Activated CD4-positive, alpha-beta T cell treated with anti-CD3 and anti-CD28 coated beads for 36 hours (primary cell): Measurements from ENCODE around the gene HOXD8. TPM values are rescaled to one million over a fixed set of nuclear protein-coding genes. Genes with fewer than 3 reads are reported as not detected.

Experiments
- ATAC-seq: fragments of 200-7000 bp; cut with Tn5 transposase; one replicate; pipeline ENCODE4 v1.10.0; 2021; ENCODE audit warnings: mild to moderate bottlenecking, moderate library complexity
- CTCF ChIA-PET: fragments of 350-600 bp; sonication (Branson Sonifier 250); formaldehyde crosslinking; loops from one replicate; lab custom pipeline; 2021; ENCODE audit warnings: antibody characterized with exemption; lab: Charles Lee
- POLR2A ChIA-PET: fragments of 350-600 bp; sonication (Branson Sonifier 250); formaldehyde crosslinking; loops from one replicate; lab custom pipeline; 2021; ENCODE audit warnings: antibody characterized with exemption, inconsistent platforms; lab: Charles Lee
- DNase-seq: peaks from one replicate; pipeline ENCODE4 v3.0.0-alpha.2; 2020
- H3K27ac Mint-ChIP-seq: one replicate; pipeline ENCODE4 v1.8.0; 2021; ENCODE audit warnings: mixed read lengths
- H3K27me3 Mint-ChIP-seq: one replicate; pipeline ENCODE4 v1.8.0; 2021; ENCODE audit warnings: mixed read lengths
- H3K36me3 Mint-ChIP-seq: one replicate; pipeline ENCODE4 v1.8.0; 2021; ENCODE audit warnings: low read depth, mixed read lengths
- H3K4me1 Mint-ChIP-seq: one replicate; pipeline ENCODE4 v1.8.0; 2021; ENCODE audit warnings: mixed read lengths
- H3K4me3 Mint-ChIP-seq: one replicate; pipeline ENCODE4 v1.8.0; 2021; ENCODE audit warnings: mild to moderate bottlenecking, moderate library complexity, mixed read lengths
- H3K9me3 Mint-ChIP-seq: one replicate; pipeline ENCODE4 v1.8.0; 2021; ENCODE audit warnings: low read depth, mixed read lengths
- intact Hi-C, 2 experiments: fragments of 100-400 bp; cut with DNase I in 1 of 2; cut with micrococcal nuclease in 1 of 2; formaldehyde crosslinking; loops; one replicate each; pipeline versions ENCODE4 v1.14.2 to v1.15.1; 2022 to 2024; cut with DNase I, micrococcal nuclease
- total RNA-seq, 2 experiments: library from RNA; stranded (reverse); gene quantifications; one replicate each; pipeline ENCODE4 v1.2.3, GENCODE V29; 2021

The HOXD8 gene
- total RNA-seq, 2 experiments from 2014 or later, result not detected

DNA sequence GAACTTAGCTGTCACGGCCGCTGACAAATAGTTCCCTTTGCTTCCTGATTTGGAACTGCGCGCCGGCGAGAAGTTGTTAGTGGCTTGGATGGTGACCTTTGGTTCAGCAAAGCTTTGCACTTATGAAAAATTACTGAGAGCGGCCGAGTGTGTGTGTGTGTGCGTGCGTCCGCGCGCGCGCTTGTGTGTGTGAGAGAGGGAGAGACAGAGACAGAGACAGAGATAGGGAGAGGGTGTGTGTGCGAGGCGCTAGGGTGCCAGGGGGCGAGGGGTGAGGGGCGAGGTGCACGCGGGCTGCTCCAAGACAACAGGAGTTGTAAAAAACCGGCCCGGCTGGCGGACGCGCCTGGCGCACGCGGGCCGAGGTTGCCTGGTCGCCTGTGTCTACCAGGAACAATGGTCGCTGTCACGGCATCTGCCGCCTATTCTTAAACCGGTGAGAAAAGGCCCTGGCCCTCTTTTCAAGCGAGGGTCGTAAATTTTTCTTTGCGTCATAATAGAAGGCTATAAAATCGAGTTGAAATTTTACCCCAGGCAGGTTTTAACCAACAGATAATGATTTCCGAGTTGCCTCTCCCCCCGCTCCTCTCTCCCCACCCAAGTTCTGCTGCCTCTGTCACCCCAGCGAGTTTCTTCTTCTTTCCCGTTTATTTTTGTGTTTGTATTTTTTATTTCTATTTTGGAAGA lies 28.1 kb downstream of the HOXD8 start:
- POLR2A ChIA-PET, result no interaction called here
- peaks cover 67% of the 10 kb centered on the region for H3K27me3 Mint-ChIP-seq
- H3K36me3 Mint-ChIP-seq, result no peaks in the 10 kb centered on the region
- CTCF ChIA-PET, result no interaction called here
- intact Hi-C loops, result loop anchor here in 1 of 2 experiments (2.0 kb wide), 1 partner anchor 75 kb away; the partner anchor contains the start of gene EVX2
- peak overlapping the region; percentile 32 for H3K4me3 Mint-ChIP-seq
- H3K27ac Mint-ChIP-seq, result no peak overlapping the region
- peak; percentile 39 for DNase-seq
- peaks cover 13% of the 10 kb centered on the region for H3K4me1 Mint-ChIP-seq
- no peaks in the 10 kb centered on the region for H3K9me3 Mint-ChIP-seq
- no peak for ATAC-seq

DNA sequence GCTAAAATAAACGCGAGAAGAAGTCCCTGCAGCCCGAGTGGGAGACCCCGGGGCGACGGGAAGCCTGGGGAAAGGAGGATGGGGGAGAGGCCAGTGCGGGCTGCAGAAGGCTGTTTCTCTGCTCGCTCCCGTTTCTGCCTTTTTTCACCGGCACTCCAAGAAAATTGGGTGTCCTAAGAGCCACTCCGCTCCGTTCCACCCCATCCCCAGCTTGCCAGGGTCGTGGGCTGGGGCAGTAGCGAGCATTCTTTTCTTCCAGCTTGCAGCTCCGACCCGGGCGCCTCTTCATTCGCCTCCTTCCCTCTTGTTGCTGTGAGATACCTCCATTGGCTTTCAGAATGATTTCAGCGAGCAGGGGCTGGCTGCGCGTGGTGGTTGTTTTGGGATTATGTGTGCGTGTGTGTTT lies 28.7 kb downstream of the HOXD8 start:
- H3K36me3 Mint-ChIP-seq, result no peaks in the 10 kb centered on the region
- ATAC-seq (no peak), DNase-seq (no peak)
- H3K9me3 Mint-ChIP-seq, result no peaks in the 10 kb centered on the region
- CTCF ChIA-PET, result interaction anchor here (0.7 kb wide), 1 partner anchor 1280 kb away, joined by 3 read pairs; no protein-coding TSS in a partner anchor
- H3K4me3 Mint-ChIP-seq, result no peak overlapping the region
- no peak overlapping the region for H3K27ac Mint-ChIP-seq
- H3K4me1 Mint-ChIP-seq, result peaks cover 13% of the 10 kb centered on the region
- peaks cover 66% of the 10 kb centered on the region for H3K27me3 Mint-ChIP-seq
- POLR2A ChIA-PET, result no interaction called here
- intact Hi-C loops, result loop anchor here in 1 of 2 experiments (2.0 kb wide), 1 partner anchor 75 kb away; the partner anchor contains the start of gene EVX2

DNA sequence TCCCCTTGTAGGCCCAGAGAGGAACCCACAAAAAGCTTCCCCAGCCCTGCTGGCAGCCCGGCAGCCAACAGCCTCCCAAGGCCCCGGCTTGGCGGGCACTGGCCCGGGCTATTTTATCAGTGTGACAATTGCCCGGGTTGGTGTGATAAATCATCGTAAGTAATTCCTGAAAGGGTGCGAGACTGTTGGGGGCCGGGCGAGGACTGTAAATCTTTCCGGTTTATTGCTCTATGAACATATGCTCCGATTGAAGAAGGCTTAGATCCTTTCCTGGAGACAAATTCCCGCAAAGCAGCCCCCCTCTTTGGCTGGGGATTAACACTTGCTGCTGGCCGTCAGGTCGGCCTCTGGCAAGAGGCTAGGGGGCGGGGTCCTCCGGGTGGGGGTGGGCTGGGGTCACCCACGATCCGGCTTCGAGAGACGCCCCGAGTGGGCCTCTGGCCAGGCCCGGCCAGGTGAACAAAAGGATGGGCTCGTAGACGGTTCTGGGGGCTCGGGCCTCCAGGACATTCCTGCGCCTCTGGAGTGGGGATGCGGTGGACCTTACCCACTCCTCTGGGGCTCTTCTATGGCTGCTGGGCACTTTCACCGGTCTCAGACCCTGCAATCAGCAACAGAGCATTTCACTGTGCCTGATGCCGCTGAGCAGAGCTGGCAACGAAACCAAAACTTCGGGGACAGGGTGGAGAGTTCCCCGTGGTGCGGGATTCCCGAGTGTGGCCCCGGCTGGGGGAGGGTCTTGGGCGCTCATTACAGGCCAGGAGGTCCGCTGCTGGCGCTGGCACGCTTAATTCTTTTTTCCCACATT lies 29.6 kb downstream of the HOXD8 start:
- ChIA-PET POLR2A (no interaction called here), CTCF (interaction anchor here (0.7 kb wide), 1 partner anchor 1281 kb away, joined by 3 read pairs; no protein-coding TSS in a partner anchor)
- Mint-ChIP-seq H3K4me1 (peaks cover 13% of the 10 kb centered on the region), H3K27me3 (peaks cover 71% of the 10 kb centered on the region), H3K4me3 (no peak overlapping the region), H3K36me3 (no peaks in the 10 kb centered on the region), H3K27ac (no peak overlapping the region), H3K9me3 (no peaks in the 10 kb centered on the region)
- ATAC-seq (no peak), DNase-seq (no peak)
- intact Hi-C loops, result loop anchor here in 1 of 2 experiments (2.0 kb wide), 1 partner anchor 76 kb away; the partner anchor contains the start of gene EVX2

DNA sequence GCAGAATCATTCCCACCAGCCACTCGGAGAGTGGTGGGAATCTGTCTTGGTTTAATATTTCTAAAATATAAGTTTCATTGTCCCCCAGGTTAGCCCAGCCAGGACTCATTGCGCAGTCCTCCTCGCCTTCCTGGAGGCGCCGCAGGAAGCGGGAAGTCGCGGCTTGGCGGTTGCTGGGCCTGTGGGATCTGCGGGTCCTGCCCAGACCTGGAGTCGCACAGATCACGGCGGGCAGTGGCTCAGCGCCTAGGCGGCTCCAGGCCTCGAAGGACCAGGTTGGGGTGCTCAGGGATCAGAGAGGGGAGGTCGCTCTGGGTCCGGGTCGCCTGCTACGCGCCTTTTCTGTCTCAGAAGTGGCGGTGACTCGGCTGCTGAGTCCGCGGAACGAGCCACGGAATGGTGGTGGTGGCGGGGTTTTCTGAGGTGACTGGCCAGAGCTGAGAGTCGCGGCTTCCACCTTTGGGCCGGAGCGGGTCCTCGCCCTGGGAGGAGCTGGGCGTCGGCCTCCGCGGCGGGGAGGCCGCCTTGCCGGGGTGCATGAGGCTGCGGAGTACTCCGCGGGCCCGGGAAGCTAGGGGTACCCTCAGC lies 30.3 kb downstream of the HOXD8 start:
- peaks cover 19% of the 10 kb centered on the region for H3K4me1 Mint-ChIP-seq
- no peaks in the 10 kb centered on the region for H3K36me3 Mint-ChIP-seq

DNA sequence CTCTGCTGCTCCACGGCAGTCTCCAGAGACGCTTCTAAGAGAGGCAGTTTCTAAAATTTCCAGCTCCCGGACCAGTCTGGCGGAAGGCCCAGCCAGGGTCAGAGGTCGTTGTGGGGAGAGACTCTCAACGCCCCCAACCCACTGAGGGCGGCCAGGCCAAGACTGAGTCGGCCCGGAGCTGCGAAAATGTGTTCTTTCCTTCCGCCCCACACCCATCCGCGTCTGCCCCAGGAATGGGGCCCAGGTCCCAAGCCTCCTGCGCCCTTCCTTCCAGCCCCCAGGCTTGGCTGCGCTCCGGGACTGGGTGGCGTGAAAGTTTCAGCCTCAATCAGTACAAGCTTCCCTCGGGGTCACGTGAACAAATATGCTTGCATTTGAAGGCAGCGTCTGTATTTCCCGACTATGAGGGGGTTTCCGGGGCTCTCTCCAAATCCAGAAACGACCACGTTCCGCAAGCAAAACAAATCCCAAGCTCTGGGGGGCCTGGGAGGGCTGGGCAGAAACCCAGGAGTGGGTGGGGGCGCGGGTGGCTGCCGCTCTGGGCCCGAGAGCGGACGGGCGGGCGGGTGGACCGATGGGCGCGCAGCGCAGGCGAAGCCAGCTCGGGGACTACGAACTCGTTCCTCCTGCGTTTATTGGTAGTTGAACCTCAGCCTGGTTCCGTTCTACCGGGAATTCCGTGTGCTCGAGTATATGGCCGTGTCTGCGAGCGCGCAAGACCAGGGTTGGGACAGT lies 30.9 kb downstream of the HOXD8 start:
- Mint-ChIP-seq H3K27ac (no peak overlapping the region), H3K4me1 (peaks cover 19% of the 10 kb centered on the region), H3K9me3 (no peaks in the 10 kb centered on the region), H3K36me3 (no peaks in the 10 kb centered on the region), H3K4me3 (peak overlapping the region; percentile 17), H3K27me3 (peaks cover 73% of the 10 kb centered on the region)
- ChIA-PET CTCF (interaction anchor here (0.9 to 2.4 kb wide), 3 partner anchors 20 to 988 kb away, joined by 3 to 8 read pairs (median 5); no protein-coding TSS in a partner anchor), POLR2A (no interaction called here)
- intact Hi-C loops, result loop anchor here (2.0 to 5.0 kb wide), 3 partner anchors 33 to 74 kb away; partner anchors contain the start of gene HOXD8 (in 2 of the 2)
- no peak for ATAC-seq
- no peak for DNase-seq

More for the DNA sequence above, 30.3 kb downstream of the HOXD8 start:
- intact Hi-C loops, result loop anchor here (2.0 to 5.0 kb wide), 4 partner anchors 32 to 77 kb away; partner anchors contain the start of genes HOXD8 (in 2 of the 2) and EVX2 (in 1 of the 2)
- ChIA-PET POLR2A (no interaction called here), CTCF (interaction anchor here (0.9 to 2.4 kb wide), 2 partner anchors 19 to 49 kb away, joined by 3 to 8 read pairs; no protein-coding TSS in a partner anchor)
- no peaks in the 10 kb centered on the region for H3K9me3 Mint-ChIP-seq
- no peak overlapping the region for H3K27ac Mint-ChIP-seq
- DNase-seq, result no peak
- H3K27me3 Mint-ChIP-seq, result peaks cover 72% of the 10 kb centered on the region
- H3K4me3 Mint-ChIP-seq, result no peak overlapping the region
- ATAC-seq, result no peak

DNA sequence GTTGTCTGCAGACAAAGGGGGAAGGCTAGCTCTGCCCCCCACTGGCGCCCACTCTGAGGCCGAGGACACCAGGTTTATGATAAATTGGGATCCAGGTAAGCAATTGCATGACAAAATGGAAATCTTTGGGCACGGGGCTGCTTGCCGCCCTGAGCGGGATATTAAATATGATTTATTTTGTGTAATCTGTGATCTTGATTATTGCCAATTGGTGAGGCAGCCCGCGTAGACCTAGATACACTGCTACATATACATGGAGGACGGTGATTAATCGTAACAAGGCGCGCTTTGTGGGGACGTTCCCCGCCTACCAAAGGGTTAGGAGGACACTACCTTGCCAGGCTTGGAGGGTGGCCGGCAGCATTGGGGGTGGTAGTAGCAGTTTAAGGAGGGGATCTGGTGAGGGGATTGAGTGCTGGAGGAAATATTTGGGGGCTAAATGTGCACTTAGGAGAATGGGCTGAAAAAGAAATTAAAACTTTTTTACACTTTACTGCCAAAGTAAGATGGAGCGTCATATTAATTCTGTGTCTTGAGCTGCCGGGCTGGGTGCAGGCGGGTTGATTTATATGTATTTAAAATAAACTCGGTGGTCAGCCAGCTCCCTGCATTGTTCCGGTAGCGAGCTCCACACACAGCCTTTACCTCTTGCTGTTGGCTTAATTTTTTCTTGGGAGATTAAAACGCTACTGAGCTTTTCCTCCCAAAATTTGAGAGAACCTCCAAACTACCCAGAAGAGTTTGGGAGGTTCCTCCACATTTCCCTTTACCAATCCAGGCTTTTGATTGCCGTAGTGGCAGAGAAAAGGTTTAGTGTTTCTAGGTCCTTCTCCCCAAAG lies 31.7 kb downstream of the HOXD8 start:
- Mint-ChIP-seq H3K27me3 (peaks cover 76% of the 10 kb centered on the region), H3K27ac (no peak overlapping the region), H3K9me3 (no peaks in the 10 kb centered on the region), H3K4me1 (peaks cover 19% of the 10 kb centered on the region), H3K36me3 (no peaks in the 10 kb centered on the region), H3K4me3 (no peak overlapping the region)
- POLR2A ChIA-PET, result no interaction called here
- DNase-seq (no peak), ATAC-seq (no peak)
- intact Hi-C loops, result loop anchor here (2.0 to 5.0 kb wide), 3 partner anchors 34 to 74 kb away; partner anchors contain the start of gene HOXD8 (in 2 of the 2)
- CTCF ChIA-PET, result interaction anchor here (0.6 to 2.5 kb wide), 11 partner anchors 13 to 1004 kb away, joined by 3 to 18 read pairs (median 5); partner anchors contain the start of gene HOXD9

DNA sequence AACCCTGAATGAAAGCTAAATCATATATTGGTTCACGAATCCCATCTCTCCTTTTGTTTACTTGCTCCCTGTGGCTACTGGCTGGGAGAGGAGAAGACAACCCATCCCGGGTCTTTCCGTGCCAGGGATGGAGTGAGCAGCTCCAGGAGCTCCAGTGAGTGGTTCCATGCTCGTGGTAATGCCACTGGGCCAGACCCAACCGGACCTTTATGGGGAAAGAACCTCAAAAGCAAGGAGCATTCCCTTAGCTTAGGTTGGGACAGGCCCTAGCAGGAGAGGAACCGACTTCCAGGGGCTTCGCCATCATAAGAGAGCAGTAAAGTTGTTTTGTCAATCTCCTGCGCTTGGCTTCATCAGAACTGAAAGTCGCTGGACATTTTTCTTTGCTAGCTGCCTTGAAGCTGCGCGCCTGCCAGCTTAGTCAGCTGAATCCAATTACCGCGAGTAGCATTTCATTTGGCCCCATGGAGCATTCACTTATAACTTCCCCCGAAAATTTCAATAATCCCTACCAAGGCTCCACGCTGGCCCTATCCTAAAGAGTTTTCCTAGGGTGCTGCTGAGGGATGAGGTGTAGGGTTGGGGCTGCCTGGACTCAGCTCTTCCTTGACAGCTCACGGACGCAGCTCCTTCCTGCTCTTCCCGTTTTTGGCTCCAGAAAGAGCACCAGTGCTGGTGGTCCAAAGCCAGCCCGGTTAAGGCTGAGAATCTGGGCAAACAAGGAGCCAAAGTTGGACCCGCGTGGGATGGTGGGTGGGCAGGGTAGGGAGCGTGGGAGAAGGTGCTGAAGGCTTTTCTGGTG lies 32.5 kb downstream of the HOXD8 start:
- CTCF ChIA-PET, result interaction anchor here (0.6 to 2.5 kb wide), 13 partner anchors 12 to 1580 kb away, joined by 3 to 18 read pairs (median 4); partner anchors contain the start of gene HOXD9
- H3K4me3 Mint-ChIP-seq, result no peak overlapping the region
- DNase-seq, result no peak
- H3K4me1 Mint-ChIP-seq, result peaks cover 19% of the 10 kb centered on the region
- no peaks in the 10 kb centered on the region for H3K9me3 Mint-ChIP-seq
- H3K27ac Mint-ChIP-seq, result no peak overlapping the region
- H3K27me3 Mint-ChIP-seq, result peaks cover 77% of the 10 kb centered on the region
- no peaks in the 10 kb centered on the region for H3K36me3 Mint-ChIP-seq
- ATAC-seq, result no peak
- POLR2A ChIA-PET, result no interaction called here
- intact Hi-C loops, result loop anchor here (2.0 to 5.0 kb wide), 3 partner anchors 35 to 75 kb away; partner anchors contain the start of gene HOXD8 (in 2 of the 2)

DNA sequence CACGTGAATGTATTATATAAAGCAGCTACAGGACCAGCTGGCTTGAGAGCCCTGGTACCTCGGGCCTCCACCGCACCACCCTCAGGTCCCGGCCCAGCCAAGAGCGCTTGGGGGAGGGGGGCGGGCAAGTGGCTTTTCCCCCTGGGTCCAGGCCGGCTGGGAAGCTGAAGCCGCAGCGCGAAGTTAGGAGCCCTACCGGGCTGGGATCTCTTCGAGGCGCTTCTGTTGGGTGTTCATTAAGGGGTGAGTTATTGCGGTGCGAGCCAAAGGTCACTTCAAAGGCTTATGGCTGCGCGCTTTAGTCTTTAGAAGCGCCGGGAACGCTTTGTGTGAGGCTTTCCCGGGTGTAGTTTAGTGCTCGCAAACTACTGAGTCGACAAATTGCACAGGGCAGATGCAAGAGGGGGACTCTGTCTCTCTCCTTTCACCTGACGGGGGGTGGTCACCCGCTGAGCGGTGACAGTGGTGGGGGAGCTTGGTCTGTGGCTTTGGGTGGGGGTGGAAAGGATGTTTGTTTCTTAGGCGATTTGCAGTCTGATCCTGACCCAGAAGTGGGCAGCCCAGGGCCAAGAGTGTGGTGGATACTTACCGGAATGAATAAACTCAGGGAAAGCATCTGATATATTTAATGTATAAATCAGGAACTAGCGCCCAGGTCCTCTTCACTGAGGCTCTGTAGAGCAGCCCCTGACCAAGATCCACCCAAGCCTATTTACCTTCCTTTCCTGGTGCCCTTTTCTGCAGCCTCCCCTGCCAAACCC lies 33.6 kb downstream of the HOXD8 start:
- no peak overlapping the region for H3K4me3 Mint-ChIP-seq
- no peaks in the 10 kb centered on the region for H3K36me3 Mint-ChIP-seq
- no peak for ATAC-seq
- no peaks in the 10 kb centered on the region for H3K9me3 Mint-ChIP-seq
- peaks cover 16% of the 10 kb centered on the region for H3K4me1 Mint-ChIP-seq
- intact Hi-C loops, result loop anchor here (5.0 kb wide), 2 partner anchors 36 to 51 kb away; partner anchors contain the start of gene HOXD8 (in 2 of the 2)
- no peak overlapping the region for H3K27ac Mint-ChIP-seq
- POLR2A ChIA-PET, result interaction anchor here (0.5 kb wide), 1 partner anchor 926 kb away, joined by 4 read pairs; no protein-coding TSS in a partner anchor
- CTCF ChIA-PET, result interaction anchor here (1.1 to 2.5 kb wide), 3 partner anchors 18 to 489 kb away, joined by 3 to 18 read pairs (median 5); no protein-coding TSS in a partner anchor
- peaks cover 80% of the 10 kb centered on the region for H3K27me3 Mint-ChIP-seq
- DNase-seq, result no peak
